ENCODE data around the gene PI4KB. TPM values are rescaled to one million over a fixed set of nuclear protein-coding genes. Genes with fewer than 3 reads are reported as not detected.

The PI4KB gene
- polyA plus RNA-seq, 1 donor = 51.9 TPM

DNA sequence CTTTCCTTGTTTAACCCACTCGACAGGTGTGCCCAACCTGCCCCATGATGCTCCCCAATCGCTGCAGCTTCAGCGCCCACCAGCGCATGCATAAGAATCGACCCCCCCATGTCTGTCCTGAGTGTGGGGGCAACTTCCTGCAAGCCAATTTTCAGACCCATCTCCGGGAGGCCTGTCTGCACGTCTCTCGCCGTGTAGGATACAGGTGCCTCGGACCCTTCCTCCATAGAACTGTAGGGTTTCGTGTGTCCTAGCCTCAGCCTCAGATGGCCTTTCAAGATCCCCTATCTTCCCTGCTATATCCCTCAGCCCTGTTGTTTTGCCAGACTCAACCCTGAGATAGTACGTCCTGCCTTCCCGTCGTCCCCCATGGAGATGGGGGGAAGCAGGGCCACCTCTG, 38.7 kb downstream of the PI4KB start:
- Histone ChIP-seq H3K27me3 (ENCODE audit: control insufficient read depth, insufficient read depth, low read length) (no peaks in the 10 kb centered on the region), H3K27ac (ENCODE audit: low read length) (no peak overlapping the region), H3K4me1 (ENCODE audit: control insufficient read depth, insufficient read depth, low read length) (peaks cover 6% of the 10 kb centered on the region), H3K9me3 (ENCODE audit: control insufficient read depth, low read depth, low read length) (no peaks in the 10 kb centered on the region), H3K36me3 (ENCODE audit: control insufficient read depth, insufficient read depth, low read length) (peaks cover 80% of the 10 kb centered on the region), H3K4me3 (ENCODE audit: low read length) (no peak overlapping the region)
- DNase-seq = no peak
- no CpG with 5 or more reads among the region's 14 CpGs for WGBS (ENCODE audit: insufficient coverage, low lambda C conversion rate)

GRCh38 chr1:151287767-151288500, 39.3 kb downstream of the PI4KB start:
- no peak for DNase-seq
- Histone ChIP-seq H3K9me3 (ENCODE audit: control insufficient read depth, low read depth, low read length) (no peaks in the 10 kb centered on the region), H3K27me3 (ENCODE audit: control insufficient read depth, insufficient read depth, low read length) (no peaks in the 10 kb centered on the region), H3K36me3 (ENCODE audit: control insufficient read depth, insufficient read depth, low read length) (peaks cover 74% of the 10 kb centered on the region), H3K4me1 (ENCODE audit: control insufficient read depth, insufficient read depth, low read length) (peaks cover 6% of the 10 kb centered on the region), H3K27ac (ENCODE audit: low read length) (no peak overlapping the region), H3K4me3 (ENCODE audit: low read length) (no peak overlapping the region)
- WGBS (ENCODE audit: insufficient coverage, low lambda C conversion rate) = no CpG with 5 or more reads among the region's 22 CpGs

DNA sequence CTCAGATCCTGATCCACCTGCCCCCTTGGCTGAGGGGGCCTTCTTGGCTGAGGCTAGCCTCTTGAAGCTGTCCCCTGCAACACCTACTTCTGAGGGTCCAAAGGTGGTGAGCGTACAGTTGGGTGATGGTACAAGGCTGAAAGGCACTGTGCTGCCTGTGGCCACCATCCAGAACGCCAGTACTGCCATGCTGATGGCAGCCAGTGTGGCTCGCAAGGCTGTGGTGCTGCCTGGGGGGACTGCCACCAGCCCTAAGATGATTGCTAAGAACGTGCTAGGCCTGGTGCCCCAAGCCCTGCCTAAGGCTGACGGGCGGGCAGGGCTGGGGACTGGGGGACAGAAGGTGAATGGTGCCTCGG, 39.9 kb downstream of the PI4KB start:
- no CpG with 5 or more reads among the region's 7 CpGs for WGBS (ENCODE audit: insufficient coverage, low lambda C conversion rate)
- Histone ChIP-seq H3K4me3 (ENCODE audit: low read length) (no peak overlapping the region), H3K9me3 (ENCODE audit: control insufficient read depth, low read depth, low read length) (no peaks in the 10 kb centered on the region), H3K27me3 (ENCODE audit: control insufficient read depth, insufficient read depth, low read length) (no peaks in the 10 kb centered on the region), H3K36me3 (ENCODE audit: control insufficient read depth, insufficient read depth, low read length) (peaks cover 68% of the 10 kb centered on the region), H3K27ac (ENCODE audit: low read length) (no peak overlapping the region), H3K4me1 (ENCODE audit: control insufficient read depth, insufficient read depth, low read length) (peaks cover 6% of the 10 kb centered on the region)
- DNase-seq = no peak

GRCh38 chr1:151286619-151287340, 40.4 kb downstream of the PI4KB start:
- no peak overlapping the region for H3K4me3 ChIP-seq (ENCODE audit: low read length)
- H3K27me3 ChIP-seq (ENCODE audit: control insufficient read depth, insufficient read depth, low read length) = no peaks in the 10 kb centered on the region
- peaks cover 63% of the 10 kb centered on the region for H3K36me3 ChIP-seq (ENCODE audit: control insufficient read depth, insufficient read depth, low read length)
- no peak for DNase-seq
- H3K27ac ChIP-seq (ENCODE audit: low read length) = no peak overlapping the region
- no peaks in the 10 kb centered on the region for H3K9me3 ChIP-seq (ENCODE audit: control insufficient read depth, low read depth, low read length)
- H3K4me1 ChIP-seq (ENCODE audit: control insufficient read depth, insufficient read depth, low read length) = peaks cover 6% of the 10 kb centered on the region
- WGBS (ENCODE audit: insufficient coverage, low lambda C conversion rate) = no CpG with 5 or more reads among the region's 10 CpGs

DNA sequence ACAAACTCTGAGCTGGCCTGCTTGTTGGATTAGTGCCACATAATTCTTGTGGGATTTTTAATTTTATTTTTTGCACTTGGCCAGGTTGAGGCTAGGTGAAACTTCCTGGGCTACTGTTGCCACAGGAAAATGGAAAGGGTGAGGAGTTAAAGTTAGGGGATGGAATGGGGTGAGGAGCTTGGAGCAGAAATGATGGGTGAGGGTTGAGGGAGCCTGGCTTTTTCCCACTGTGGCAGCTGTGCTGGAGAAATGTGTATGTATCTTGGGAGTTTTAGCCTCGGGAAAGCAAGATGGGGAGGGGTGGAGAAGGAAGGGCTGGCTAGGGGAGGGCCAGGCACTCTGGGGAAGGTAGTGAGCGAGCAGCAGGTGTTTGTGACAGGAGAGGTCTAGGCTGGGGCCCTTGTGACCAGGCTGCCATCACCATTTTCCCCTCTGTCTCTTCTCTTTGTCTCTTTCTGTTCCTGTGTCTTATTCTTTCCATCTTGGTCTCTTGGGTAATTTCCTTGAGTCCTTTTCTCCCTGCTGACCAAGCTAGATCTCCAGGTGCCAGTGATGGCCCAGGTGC, 43.1 kb downstream of the PI4KB start:
- no peak for DNase-seq
- Histone ChIP-seq H3K36me3 (ENCODE audit: control insufficient read depth, insufficient read depth, low read length) (peaks cover 40% of the 10 kb centered on the region), H3K9me3 (ENCODE audit: control insufficient read depth, low read depth, low read length) (no peaks in the 10 kb centered on the region), H3K27me3 (ENCODE audit: control insufficient read depth, insufficient read depth, low read length) (no peaks in the 10 kb centered on the region), H3K27ac (ENCODE audit: low read length) (no peak overlapping the region), H3K4me3 (ENCODE audit: low read length) (no peak overlapping the region), H3K4me1 (ENCODE audit: control insufficient read depth, insufficient read depth, low read length) (peaks cover 10% of the 10 kb centered on the region)
- WGBS (ENCODE audit: insufficient coverage, low lambda C conversion rate) = no CpG with 5 or more reads among the region's 2 CpGs

DNA sequence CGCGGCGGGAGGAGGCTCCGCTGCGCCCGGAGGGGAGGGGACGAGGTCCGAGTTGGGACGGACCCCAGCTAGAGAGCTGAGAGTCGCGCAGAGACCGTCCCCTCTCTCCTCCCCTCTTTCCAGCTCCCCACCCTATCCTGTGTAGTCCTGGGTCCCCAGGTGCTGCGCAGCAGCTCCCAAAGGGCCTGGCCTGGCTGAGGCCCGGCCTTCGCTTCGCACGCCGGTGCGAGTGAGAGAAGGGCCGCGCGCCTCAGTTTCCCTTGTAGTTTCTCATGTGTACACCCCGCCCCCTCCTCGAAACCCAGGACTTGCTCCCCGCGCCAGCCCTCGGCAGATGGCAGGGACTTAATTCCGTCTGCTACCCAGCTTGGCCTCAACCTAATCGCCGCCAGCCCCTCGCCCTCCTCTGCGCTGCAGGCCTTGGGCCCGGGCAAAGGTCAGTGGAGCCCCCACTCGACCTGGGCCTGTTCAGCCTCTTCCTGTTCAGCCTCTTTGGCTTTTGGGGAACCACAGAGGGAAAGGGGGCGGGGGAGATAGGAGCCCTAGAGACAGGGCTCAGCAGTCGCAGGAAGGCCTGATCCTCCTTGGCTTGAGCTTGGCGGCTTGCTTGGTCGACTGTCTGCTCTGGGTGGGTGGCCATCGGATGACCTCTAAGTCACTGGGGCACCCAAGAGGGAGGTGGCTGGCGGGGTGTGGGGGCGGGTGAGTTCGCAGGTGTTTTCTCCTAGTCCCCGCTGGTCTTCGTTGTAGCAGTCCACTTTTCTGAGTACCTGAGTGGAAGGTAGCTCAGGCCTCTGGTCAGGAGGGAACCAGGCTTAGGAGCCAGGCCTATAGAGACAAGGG, 44.1 kb downstream of the PI4KB start:
- no CpG with 5 or more reads among the region's 44 CpGs for WGBS (ENCODE audit: insufficient coverage, low lambda C conversion rate)
- Histone ChIP-seq H3K4me1 (ENCODE audit: control insufficient read depth, insufficient read depth, low read length) (peaks cover 10% of the 10 kb centered on the region), H3K27ac (ENCODE audit: low read length) (peak overlapping the region; percentile 95), H3K9me3 (ENCODE audit: control insufficient read depth, low read depth, low read length) (no peaks in the 10 kb centered on the region), H3K27me3 (ENCODE audit: control insufficient read depth, insufficient read depth, low read length) (no peaks in the 10 kb centered on the region), H3K4me3 (ENCODE audit: low read length) (peak overlapping the region; percentile 76), H3K36me3 (ENCODE audit: control insufficient read depth, insufficient read depth, low read length) (peaks cover 31% of the 10 kb centered on the region)
- peak in 1 of 2 donors; percentile 29 for DNase-seq

DNA sequence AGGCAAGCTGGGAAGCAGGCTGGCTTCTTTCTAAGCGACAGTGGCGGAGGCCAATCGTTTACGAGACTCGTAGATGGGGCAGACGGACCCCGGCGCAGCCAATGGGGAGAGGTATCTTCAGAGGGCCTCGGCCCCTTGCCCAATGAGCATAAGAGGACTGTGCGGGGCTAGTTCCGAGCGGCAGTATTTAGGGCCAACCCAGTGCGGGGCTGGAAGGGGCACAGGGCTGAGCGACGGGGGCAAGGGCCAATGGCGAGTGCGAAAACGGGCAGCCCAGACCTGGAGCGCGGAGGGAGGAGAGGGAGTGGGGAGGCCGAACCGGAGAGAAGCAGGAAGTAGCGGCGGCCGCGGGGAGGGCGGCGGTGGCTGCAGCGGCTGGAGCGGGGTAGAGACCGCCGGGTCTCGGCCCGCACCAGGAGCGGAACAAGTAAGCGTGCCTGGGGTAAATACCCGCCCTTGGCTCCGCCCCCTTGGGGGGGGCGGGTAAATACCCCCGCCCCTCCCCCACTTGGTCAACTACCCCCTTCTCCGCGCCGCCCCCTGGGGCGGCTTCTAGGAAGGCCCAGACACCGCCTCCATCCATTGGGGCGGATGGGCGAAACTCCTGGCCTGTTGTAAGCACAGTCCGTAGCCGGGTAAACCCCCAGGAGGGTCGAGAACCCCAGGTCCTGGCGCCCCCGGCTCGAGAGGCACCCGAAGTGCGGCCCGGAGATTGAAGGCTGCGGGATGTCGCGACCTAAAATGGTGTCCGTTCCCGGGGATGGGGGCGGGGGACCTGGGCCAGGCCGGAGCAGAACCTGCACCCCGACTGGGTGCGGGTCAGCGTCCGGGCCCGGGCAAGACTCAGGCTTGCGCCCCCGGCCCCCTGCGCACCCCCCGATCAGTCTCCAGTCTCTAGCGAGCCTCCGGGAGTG, 45.0 kb downstream of the PI4KB start, which contains the start of gene ZNF687:
Gene ZNF687, plus strand, starts transcription at position 331 of the 914 bp plus-strand sequence. CDS start 3,993 bp downstream, outside the sequence.
- WGBS (ENCODE audit: insufficient coverage, low lambda C conversion rate) = no CpG with 5 or more reads among the region's 74 CpGs
- Histone ChIP-seq H3K4me3 (ENCODE audit: low read length) (peak within 1 kb of the TSS; percentile 76), H3K27me3 (ENCODE audit: control insufficient read depth, insufficient read depth, low read length) (no peaks in the 10 kb centered on the region), H3K4me1 (ENCODE audit: control insufficient read depth, insufficient read depth, low read length) (peaks cover 10% of the 10 kb centered on the region), H3K36me3 (ENCODE audit: control insufficient read depth, insufficient read depth, low read length) (peaks cover 22% of the 10 kb centered on the region), H3K9me3 (ENCODE audit: control insufficient read depth, low read depth, low read length) (no peaks in the 10 kb centered on the region), H3K27ac (ENCODE audit: low read length) (peak within 1 kb of the TSS; percentile 95)
- peak; percentile 100 for DNase-seq

DNA sequence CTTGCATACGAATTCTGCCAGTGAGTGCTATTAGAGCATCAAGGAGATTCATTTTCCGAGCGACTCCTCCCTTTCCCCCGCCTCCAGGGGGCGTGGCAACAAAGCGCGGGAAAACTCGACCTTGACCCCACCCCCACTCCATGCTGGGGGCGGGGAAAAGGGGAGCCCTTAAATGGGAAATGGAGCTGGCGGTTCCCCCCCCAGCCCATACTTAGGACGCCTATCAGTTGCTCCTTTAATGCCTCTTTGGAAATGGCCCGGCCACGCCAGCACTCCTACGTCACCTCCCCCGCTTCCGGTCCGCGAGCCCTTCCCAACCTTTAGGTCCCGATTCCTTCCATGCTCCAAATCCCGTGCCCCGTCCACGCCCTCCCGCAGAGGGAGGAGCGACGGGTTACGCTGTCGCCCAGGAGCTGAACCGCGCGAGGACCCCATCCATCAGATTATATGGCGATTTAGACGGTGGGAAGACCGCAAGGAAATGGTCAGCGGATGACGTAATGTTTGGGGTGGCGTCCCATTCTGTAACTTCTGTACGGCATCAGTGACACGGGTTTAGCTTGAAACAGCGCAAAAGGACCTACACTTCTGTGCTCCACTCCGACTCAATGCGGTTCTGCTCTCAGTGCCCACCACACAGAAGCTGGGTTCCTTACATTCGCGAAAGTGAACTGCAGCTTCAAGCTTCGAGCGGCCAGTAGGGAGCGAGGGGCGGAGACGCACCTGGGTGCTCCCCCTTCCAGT, 45.8 kb downstream of the PI4KB start:
- H3K9me3 ChIP-seq (ENCODE audit: control insufficient read depth, low read depth, low read length) = no peaks in the 10 kb centered on the region
- peaks cover 10% of the 10 kb centered on the region for H3K4me1 ChIP-seq (ENCODE audit: control insufficient read depth, insufficient read depth, low read length)
- H3K27me3 ChIP-seq (ENCODE audit: control insufficient read depth, insufficient read depth, low read length) = no peaks in the 10 kb centered on the region
- peak overlapping the region; percentile 76 for H3K4me3 ChIP-seq (ENCODE audit: low read length)
- H3K36me3 ChIP-seq (ENCODE audit: control insufficient read depth, insufficient read depth, low read length) = peaks cover 13% of the 10 kb centered on the region
- no CpG with 5 or more reads among the region's 48 CpGs for WGBS (ENCODE audit: insufficient coverage, low lambda C conversion rate)
- H3K27ac ChIP-seq (ENCODE audit: low read length) = peak overlapping the region; percentile 95
- peak; percentile 96 to 99 for DNase-seq

GRCh38 chr1:151277249-151277648, 50.0 kb downstream of the PI4KB start:
- Histone ChIP-seq H3K27me3 (ENCODE audit: control insufficient read depth, insufficient read depth, low read length) (no peaks in the 10 kb centered on the region), H3K27ac (ENCODE audit: low read length) (no peak overlapping the region), H3K4me3 (ENCODE audit: low read length) (no peak overlapping the region), H3K9me3 (ENCODE audit: control insufficient read depth, low read depth, low read length) (no peaks in the 10 kb centered on the region), H3K4me1 (ENCODE audit: control insufficient read depth, insufficient read depth, low read length) (peaks cover 4% of the 10 kb centered on the region), H3K36me3 (ENCODE audit: control insufficient read depth, insufficient read depth, low read length) (no peaks in the 10 kb centered on the region)
- WGBS (ENCODE audit: insufficient coverage, low lambda C conversion rate) = 100% methylated on average over 1 of the region's 2 CpGs
- DNase-seq = no peak

Measured in large intestine (tissue), 3 donors.